ENCODE data around the gene HYLS1.

GRCh38 chr11:125931668-125932067 is 44.2 kb downstream of the HYLS1 start:
- TF ChIP-seq CTCF (IDR thresholded peaks at IDR 0.05): no peak
- TF ChIP-seq POLR2A (IDR thresholded peaks at IDR 0.05): no peak
- no peak for TF ChIP-seq POLR2AphosphoS5 (IDR thresholded peaks at IDR 0.05)
- TF ChIP-seq EP300 (IDR thresholded peaks at IDR 0.05): no peak
